ENCODE results near the gene CFB. TPM values are rescaled to one million over a fixed set of nuclear protein-coding genes. Genes with fewer than 3 reads are reported as not detected.
A peak's percentile ranks its signal among the peaks of the same experiment; 100 is the strongest.

Gene CFB
- total and polyA plus RNA-seq, 2 of the 13 experiments (the other 11 are each of a cell fraction or from before 2014, with no cell fraction given) = 171 to 513 TPM

GRCh38 chr6:31907158-31907813 lies 38.6 kb upstream of the CFB start (continued):
- TF ChIP-seq NFE2L1 (CRISPR knock-in tag; IDR thresholded peaks at IDR 0.05; ENCODE audit: borderline replicate concordance) = no peak
- no peak for TF ChIP-seq LCORL (IDR thresholded peaks at IDR 0.05)
- peak; percentile 19; the same call in 1 of the 2 replicates for TF ChIP-seq LCORL (CRISPR knock-in tag; IDR thresholded peaks at IDR 0.05)
- TF ChIP-seq CSRNP1 (CRISPR knock-in tag; IDR thresholded peaks at IDR 0.05) = no peak
- no peak for TF ChIP-seq ZFP82 (CRISPR knock-in tag; IDR thresholded peaks at IDR 0.05; ENCODE audit: borderline replicate concordance)
- no peak for TF ChIP-seq THAP9 (CRISPR knock-in tag; IDR thresholded peaks at IDR 0.05; ENCODE audit: borderline replicate concordance)
- no peak for TF ChIP-seq ZNF207 (IDR thresholded peaks at IDR 0.05; ENCODE audit: borderline replicate concordance)
- no peak for TF ChIP-seq MATR3 (CRISPR knock-in tag; IDR thresholded peaks at IDR 0.05)
- no peak for TF ChIP-seq POLR2AphosphoS5 (IDR thresholded peaks at IDR 0.05; ENCODE audit: low read depth, low read length)
- TF ChIP-seq NAIF1 (CRISPR knock-in tag; IDR thresholded peaks at IDR 0.05; ENCODE audit: borderline replicate concordance) = no peak
- TF ChIP-seq ZNF296 (CRISPR knock-in tag; conservative IDR thresholded peaks at IDR 0.05) = no peak
- peak; percentile 69; the same call in 1 of the 2 replicates for TF ChIP-seq ZNF766 (CRISPR knock-in tag; IDR thresholded peaks at IDR 0.05; ENCODE audit: borderline replicate concordance)
- TF ChIP-seq CREM (IDR thresholded peaks at IDR 0.05) = peak; percentile 34; the same call in 1 of the 2 replicates
- no peak for TF ChIP-seq CREM (CRISPR knock-in tag; IDR thresholded peaks at IDR 0.05)
- TF ChIP-seq BORCS8-MEF2B (CRISPR knock-in tag; IDR thresholded peaks at IDR 0.05) = no peak
- TF ChIP-seq ZSCAN5A (CRISPR knock-in tag; IDR thresholded peaks at IDR 0.05; ENCODE audit: borderline replicate concordance) = no peak
- no peak for TF ChIP-seq PCBP2 (optimal IDR thresholded peaks at IDR 0.05; ENCODE audit: low read depth, low read length, poor library complexity, severe bottlenecking)
- no peak for TF ChIP-seq BCLAF1 (IDR thresholded peaks at IDR 0.05)
- TF ChIP-seq EP300 (IDR thresholded peaks at IDR 0.05; ENCODE audit: low read depth in 2 of 2, low read length in 2 of 2) = peak in 1 of 2 experiments; percentile 31; a peak in 1 of 4 replicates
- no peak for TF ChIP-seq EP300 (CRISPR knock-in tag; IDR thresholded peaks at IDR 0.05; ENCODE audit: borderline replicate concordance)
